Esophagus squamous epithelium (tissue), 5 donors: ENCODE results near the gene MCUR1. TPM values are rescaled to one million over a fixed set of nuclear protein-coding genes. Genes with fewer than 3 reads are reported as not detected.

Experiments
- DNase-seq: peaks from one replicate; lab custom pipeline; 2025; lab: John Stamatoyannopoulos, UW
- H3K27ac ChIP-seq, 4 donors: fragments of 200-600 bp; sonication (generic); one replicate each; pipeline ENCODE4 v1.5.1; 2016 to 2019; ENCODE audit warnings: mild to moderate bottlenecking in 1 of 4
- H3K27me3 ChIP-seq, 4 donors: fragments of 200-600 bp; sonication (generic); 1 replicate in 3 of 4; 2 replicates in 1 of 4; pipeline versions ENCODE4 v1.5.1 to v1.6.0; 2017 to 2021; ENCODE audit warnings: antibody characterized with exemption in 1 of 4
- H3K36me3 ChIP-seq, 3 donors: fragments of 200-600 bp; sonication (generic); one replicate each; pipeline ENCODE4 v1.5.1; 2016 to 2019
- H3K4me1 ChIP-seq, 3 donors: fragments of 200-600 bp; sonication (generic); one replicate each; pipeline ENCODE4 v1.5.1; 2017 to 2019
- H3K4me3 ChIP-seq, 4 donors: fragments of 200-600 bp; sonication (generic); 1 replicate in 3 of 4; 2 replicates in 1 of 4; pipeline ENCODE4 v1.5.1; 2016 to 2019; ENCODE audit warnings: mild to moderate bottlenecking in 2 of 4, moderate library complexity in 1 of 4
- H3K9me3 ChIP-seq, 3 donors: fragments of 200-600 bp; sonication (generic); one replicate each; pipeline ENCODE4 v1.5.1; 2016 to 2019
- CTCF ChIP-seq, 6 experiments: fragments of 450-650 bp in 4 of 6; fragments of 200-600 bp in 2 of 6; sonication (generic) in 2 of 6; IDR thresholded peaks; one replicate each; pipeline ENCODE4 v1.5.1; 2016 to 2019; ENCODE audit warnings: antibody characterized with exemption in 6 of 6, mild to moderate bottlenecking in 4 of 6, moderate library complexity in 4 of 6
- POLR2A ChIP-seq, 4 donors: fragments of 450-650 bp; IDR thresholded peaks; one replicate each; pipeline ENCODE4 v1.6.1; 2017; ENCODE audit warnings: antibody characterized with exemption in 4 of 4, mild to moderate bottlenecking in 4 of 4, moderate library complexity in 3 of 4
- WGBS, 2 donors: methylation state at CpG; one replicate each; pipeline ENCODE4 v1.1.5; 2018; 5-methylcytosine and 5-hydroxymethylcytosine counted together
- intact Hi-C: fragments of 100-400 bp; cut with DNase I; formaldehyde crosslinking; loops from one replicate; pipeline ENCODE4 v1.15.0; 2022
- total RNA-seq, 4 donors: library from RNA; depleted of rRNA; stranded (reverse); fragments of >200 nt; gene quantifications; one replicate each; pipeline ENCODE4 v1.1.0, GENCODE V29; 2016
- donor health status: DM: yes; HTN: yes; CAD: no.

The MCUR1 gene
- total RNA-seq, 4 donors from 2014 or later: 11.4 to 14.3 (median 13.1) TPM

DNA sequence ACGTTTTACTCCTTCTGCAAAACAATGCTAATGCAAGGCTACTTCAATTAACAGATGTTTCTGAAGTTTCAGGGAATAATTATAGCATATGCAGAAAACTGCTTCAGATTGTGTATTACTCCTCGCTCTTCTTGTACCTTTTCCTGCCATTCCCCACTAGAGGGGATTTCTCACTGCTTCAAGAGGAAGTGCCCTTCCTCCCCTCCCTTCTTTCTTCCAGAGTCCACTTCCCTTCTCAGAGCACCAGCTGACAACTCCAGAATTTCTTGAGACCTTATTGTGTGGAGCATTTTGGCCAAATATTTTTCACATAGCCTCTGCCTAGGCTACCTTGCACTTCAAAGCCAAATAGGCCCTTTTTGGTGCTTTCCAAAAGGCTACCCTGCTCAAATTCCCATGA lies 12.7 kb upstream of the MCUR1 start:
- no peak for DNase-seq
- H3K9me3 ChIP-seq: peaks cover 0 to 4% (median 0%) of the 10 kb centered on the region in 3 donors
- TF ChIP-seq POLR2A (IDR thresholded peaks at IDR 0.05) (no peak), CTCF (IDR thresholded peaks at IDR 0.05) (no peak)
- H3K4me3 ChIP-seq: no peak overlapping the region
- intact Hi-C loops: no loop called here
- no peaks in the 10 kb centered on the region for H3K36me3 ChIP-seq
- 70 to 71% methylated on average over 2 of the region's 2 CpGs for WGBS, 2 donors
- H3K4me1 ChIP-seq: no peaks in the 10 kb centered on the region
- no peaks in the 10 kb centered on the region for H3K27me3 ChIP-seq
- H3K27ac ChIP-seq: no peak overlapping the region

DNA sequence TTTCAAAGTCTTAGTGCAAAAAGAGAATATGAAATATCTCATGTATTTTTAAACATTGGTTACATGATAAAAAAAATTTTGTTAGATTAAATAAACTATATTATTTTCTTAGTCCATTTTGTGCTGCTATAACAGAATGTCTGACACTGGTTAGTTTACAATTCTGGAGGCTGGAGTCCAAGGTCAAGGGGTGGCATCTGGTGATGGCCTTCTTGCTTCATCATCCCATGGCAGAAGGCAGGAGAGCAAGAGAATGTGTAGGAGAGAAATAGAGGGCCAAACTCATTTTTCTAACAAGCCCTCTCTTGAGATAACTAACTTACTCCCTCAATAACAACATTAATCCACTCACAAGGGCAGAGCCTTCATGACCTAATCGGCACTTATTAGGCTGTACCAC lies 11.5 kb upstream of the MCUR1 start:
- Histone ChIP-seq H3K4me3 (no peak overlapping the region), H3K27ac (no peak overlapping the region), H3K9me3 (peaks cover 0 to 4% (median 0%) of the 10 kb centered on the region in 3 donors), H3K27me3 (no peaks in the 10 kb centered on the region), H3K4me1 (no peaks in the 10 kb centered on the region), H3K36me3 (no peaks in the 10 kb centered on the region)
- 75 to 91% methylated on average over 1 of the region's 1 CpG for WGBS, 2 donors
- DNase-seq: no peak
- intact Hi-C loops: no loop called here
- no peak for TF ChIP-seq POLR2A (IDR thresholded peaks at IDR 0.05)
- no peak for TF ChIP-seq CTCF (IDR thresholded peaks at IDR 0.05)

GRCh38 chr6:13818341-13818740 lies 4.0 kb upstream of the MCUR1 start:
- DNase-seq: no peak
- Histone ChIP-seq H3K27me3 (no peaks in the 10 kb centered on the region), H3K9me3 (no peaks in the 10 kb centered on the region), H3K4me3 (no peak overlapping the region), H3K4me1 (peaks cover 0 to 11% (median under 1%) of the 10 kb centered on the region in 3 donors), H3K36me3 (no peaks in the 10 kb centered on the region), H3K27ac (no peak overlapping the region)
- TF ChIP-seq POLR2A (IDR thresholded peaks at IDR 0.05): no peak
- no peak for TF ChIP-seq CTCF (IDR thresholded peaks at IDR 0.05)
- intact Hi-C loops: no loop called here
- WGBS, 2 donors: 80 to 83% methylated on average over 2 of the region's 2 CpGs

DNA sequence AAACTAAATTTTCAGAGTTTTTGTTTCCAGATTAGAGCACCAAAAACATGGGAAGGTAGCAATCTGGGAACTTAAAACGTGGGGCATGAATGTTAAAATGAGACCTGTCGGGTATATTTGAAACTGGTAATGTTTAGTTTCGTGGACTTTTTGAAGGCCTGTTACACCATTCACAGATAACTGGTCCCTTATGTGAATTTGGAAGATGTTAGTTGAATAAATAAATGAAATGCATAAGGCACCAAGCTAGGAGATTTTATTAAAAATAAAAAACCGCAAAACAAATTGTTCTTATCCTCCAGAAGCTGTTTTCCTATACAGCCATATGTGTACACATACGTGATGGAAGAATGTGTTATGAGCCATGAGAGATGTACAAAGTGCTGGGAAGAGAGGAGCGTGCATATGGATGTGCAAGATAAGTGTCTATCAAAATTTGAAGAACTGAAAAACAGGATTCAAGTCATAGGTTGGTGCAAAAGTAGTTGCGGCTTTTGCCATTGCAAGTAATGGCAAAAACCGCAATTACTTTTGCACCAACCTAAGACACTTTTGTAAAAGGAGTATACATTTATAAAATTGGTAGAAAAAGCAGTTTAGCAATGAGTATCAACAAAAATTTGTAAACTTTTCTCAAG lies 700 bp upstream of the MCUR1 start:
- Histone ChIP-seq H3K4me3 (peak overlapping the region; percentile 86 to 99 (median 94)), H3K27me3 (no peaks in the 10 kb centered on the region), H3K4me1 (peaks cover 6 to 42% (median 13%) of the 10 kb centered on the region in 3 donors), H3K9me3 (no peaks in the 10 kb centered on the region), H3K27ac (peak overlapping the region; percentile 92 to 99 (median 96)), H3K36me3 (no peaks in the 10 kb centered on the region)
- 32 to 35% methylated on average over 8 of the region's 8 CpGs for WGBS, 2 donors
- intact Hi-C loops: no loop called here
- TF ChIP-seq CTCF (IDR thresholded peaks at IDR 0.05): no peak
- TF ChIP-seq POLR2A (IDR thresholded peaks at IDR 0.05): no peak
- DNase-seq: no peak

GRCh38 chr6:13813621-13814175 lies 659 bp downstream of the MCUR1 start:
- H3K27ac ChIP-seq: peak overlapping the region; percentile 92 to 99 (median 96)
- intact Hi-C loops: no loop called here
- no peaks in the 10 kb centered on the region for H3K27me3 ChIP-seq
- no peak for DNase-seq
- peaks cover 6 to 42% (median 13%) of the 10 kb centered on the region in 3 donors for H3K4me1 ChIP-seq
- H3K4me3 ChIP-seq: peak overlapping the region; percentile 86 to 99 (median 94)
- TF ChIP-seq CTCF (IDR thresholded peaks at IDR 0.05) (no peak), POLR2A (IDR thresholded peaks at IDR 0.05) (no peak)
- H3K9me3 ChIP-seq: no peaks in the 10 kb centered on the region
- peaks cover 0 to 1% (median 0%) of the 10 kb centered on the region in 3 donors for H3K36me3 ChIP-seq
- 0% methylated on average over 16 of the region's 56 CpGs; no CpG with 5 or more reads in 1 of the 2 donors for WGBS, 2 donors
